GM18861 (cell line): Measurements from ENCODE around the gene LAMC1.

Experiments used
- ATAC-seq: cut with Tn5 transposase; IDR thresholded peaks from one replicate; pipeline ENCODE4 v1.9.1; 2021; ENCODE audit not compliant: unreplicated experiment

The LAMC1 gene

DNA sequence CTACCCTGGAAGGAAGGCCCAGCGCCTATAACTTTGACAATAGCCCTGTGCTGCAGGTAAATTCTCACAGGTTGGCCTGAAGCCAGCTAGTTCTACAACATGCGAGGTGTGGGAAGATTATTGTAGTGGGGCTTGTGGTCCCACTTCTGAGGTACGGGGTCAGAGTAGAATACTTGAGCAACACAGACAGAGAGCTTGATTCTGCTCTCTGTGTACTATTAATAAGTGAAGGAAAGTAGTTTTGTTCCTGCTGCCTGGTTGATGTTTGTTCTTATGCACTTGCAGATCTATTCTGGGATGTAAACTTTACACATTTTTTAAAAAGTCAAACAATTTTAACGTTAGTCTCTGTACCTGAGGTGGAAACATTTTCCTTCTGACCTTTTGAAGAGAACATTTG lies 80.4 kb downstream of the LAMC1 start:
- ATAC-seq: no peak

DNA sequence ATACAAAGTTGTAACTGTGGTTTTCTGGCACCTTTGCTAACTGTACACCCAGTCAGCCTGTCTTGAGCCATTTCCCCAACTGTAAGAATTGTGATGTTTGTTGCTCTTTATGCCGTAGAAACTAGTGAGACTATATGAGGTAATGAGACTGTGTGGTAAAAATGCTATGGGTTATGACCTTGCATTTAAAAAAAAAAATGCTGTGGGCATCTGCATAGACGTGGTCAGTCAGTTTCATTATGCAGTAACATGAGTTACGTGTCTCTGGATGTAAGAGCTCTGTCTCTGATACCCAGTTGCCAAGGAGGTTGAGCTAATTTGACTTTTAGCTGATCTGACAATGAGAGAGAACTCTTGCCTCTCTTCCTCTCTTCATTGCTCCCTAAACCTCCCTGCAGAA lies 82.2 kb downstream of the LAMC1 start:
- ATAC-seq: no peak

DNA sequence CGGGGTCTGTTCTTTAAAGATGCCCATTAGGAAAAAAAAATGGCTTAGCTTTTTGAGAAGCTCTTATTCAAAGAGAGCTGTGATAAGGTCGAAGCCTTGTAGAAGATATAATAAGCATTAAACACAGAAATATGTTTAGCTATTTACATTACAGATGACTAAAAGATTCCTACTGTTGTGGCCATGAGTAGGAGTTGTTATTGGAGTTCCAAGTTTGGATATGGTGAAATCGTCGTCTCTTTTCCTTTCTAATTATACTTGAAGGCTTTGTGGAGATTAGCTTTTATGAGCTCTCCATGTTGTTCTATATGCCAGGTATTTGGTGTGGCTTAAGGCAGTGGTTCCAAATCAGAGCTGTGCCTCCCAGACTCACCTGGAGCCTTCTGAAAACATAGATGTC lies 82.9 kb downstream of the LAMC1 start:
- no peak for ATAC-seq

DNA sequence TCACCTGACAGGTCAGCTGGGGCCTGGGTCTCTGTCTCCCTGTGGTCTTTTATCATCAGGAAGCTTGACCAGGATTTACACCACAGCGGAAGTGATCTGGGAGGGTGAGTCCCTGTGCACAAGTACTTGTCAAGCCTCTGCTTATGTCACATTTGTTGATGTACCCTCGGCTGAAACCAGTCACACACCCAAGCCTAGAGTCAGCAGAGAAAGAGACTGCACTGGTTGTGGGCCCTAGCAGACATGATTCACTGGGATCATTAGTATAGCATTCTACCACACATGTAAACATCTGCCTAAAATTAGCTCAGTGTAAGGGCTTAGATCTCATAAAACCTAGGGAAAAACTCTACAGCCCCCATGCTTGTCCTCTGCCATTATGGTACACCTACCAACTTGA lies 83.5 kb downstream of the LAMC1 start:
- ATAC-seq: no peak

DNA sequence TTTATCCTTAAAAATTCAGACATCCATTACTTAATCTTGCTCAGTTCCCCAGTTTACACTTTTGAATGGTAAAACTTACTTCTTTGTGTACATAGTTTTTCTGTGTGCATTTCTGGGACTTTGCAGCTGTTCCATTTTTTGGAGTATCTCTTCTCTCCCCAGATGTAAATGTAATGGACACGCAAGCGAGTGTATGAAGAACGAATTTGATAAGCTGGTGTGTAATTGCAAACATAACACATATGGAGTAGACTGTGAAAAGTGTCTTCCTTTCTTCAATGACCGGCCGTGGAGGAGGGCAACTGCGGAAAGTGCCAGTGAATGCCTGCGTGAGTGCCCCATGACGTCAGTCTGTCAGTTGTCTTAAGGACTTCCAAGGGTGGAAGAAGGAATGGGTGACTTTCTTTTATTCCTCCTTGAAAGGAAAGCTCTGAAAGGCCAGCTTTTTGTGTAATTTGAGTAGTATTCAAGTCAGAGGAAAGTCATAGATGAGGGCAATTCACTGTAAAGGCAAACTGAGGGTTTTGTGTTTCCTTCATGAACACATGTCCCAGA lies 87.2 kb downstream of the LAMC1 start:
- no peak for ATAC-seq

DNA sequence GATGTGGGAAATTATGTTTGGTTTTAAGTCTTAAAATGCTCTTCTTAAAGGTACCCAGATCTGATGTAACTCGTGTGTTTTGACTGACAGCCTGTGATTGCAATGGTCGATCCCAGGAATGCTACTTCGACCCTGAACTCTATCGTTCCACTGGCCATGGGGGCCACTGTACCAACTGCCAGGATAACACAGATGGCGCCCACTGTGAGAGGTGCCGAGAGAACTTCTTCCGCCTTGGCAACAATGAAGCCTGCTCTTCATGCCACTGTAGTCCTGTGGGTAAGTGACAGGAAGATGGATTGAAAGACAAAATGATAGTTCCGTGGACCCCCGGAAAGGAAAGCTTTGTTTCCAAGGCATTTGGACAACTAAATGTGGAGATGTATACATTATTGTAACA lies 91.2 kb downstream of the LAMC1 start:
- no peak for ATAC-seq

DNA sequence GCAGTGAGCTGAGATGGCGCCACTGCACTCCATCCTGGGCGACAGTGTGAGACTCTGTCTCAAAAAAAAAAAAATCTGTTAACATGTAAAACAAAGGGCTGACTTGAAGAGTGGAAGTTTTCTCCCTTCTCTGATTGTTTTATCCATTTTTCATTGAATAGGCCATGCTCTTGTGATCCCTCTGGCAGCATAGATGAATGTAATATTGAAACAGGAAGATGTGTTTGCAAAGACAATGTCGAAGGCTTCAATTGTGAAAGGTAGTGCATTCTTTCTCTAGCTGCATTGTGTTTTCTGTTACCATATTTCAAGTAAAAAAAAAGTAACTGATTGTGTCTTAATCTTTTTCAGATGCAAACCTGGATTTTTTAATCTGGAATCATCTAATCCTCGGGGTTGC lies 93.2 kb downstream of the LAMC1 start:
- ATAC-seq: no peak

DNA sequence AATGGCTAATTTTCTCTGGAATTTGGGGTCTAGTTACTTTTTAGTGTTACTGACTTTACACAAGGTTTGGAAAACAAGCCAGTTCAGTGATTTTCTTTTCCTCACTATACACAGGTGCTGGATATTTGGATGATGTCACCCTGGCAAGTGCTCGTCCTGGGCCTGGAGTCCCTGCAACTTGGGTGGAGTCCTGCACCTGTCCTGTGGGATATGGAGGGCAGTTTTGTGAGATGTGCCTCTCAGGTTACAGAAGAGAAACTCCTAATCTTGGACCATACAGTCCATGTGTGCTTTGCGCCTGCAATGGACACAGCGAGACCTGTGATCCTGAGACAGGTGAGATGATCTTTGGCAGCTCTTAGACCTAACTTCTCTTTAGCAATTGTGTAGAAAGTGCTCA lies 98.4 kb downstream of the LAMC1 start:
- ATAC-seq: no peak

DNA sequence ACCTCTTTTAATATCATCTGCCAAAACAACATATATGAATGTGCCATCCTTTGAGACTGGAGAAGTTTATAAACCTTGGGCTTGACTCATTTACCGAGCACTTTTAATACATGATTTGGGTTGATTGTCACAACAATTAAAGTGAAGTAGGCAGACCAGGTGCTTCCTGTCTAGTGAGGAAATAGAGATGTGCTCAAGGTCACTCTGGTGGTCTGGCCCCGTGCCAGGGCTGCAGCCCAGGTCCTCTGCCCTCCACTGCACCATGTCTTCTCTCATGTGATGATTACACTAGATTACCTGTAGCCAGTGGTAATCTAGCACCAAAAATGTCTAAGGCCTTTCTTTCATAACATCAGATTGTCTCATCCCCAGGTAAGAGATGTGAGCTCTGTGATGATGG lies 101.0 kb downstream of the LAMC1 start:
- ATAC-seq: no peak

DNA sequence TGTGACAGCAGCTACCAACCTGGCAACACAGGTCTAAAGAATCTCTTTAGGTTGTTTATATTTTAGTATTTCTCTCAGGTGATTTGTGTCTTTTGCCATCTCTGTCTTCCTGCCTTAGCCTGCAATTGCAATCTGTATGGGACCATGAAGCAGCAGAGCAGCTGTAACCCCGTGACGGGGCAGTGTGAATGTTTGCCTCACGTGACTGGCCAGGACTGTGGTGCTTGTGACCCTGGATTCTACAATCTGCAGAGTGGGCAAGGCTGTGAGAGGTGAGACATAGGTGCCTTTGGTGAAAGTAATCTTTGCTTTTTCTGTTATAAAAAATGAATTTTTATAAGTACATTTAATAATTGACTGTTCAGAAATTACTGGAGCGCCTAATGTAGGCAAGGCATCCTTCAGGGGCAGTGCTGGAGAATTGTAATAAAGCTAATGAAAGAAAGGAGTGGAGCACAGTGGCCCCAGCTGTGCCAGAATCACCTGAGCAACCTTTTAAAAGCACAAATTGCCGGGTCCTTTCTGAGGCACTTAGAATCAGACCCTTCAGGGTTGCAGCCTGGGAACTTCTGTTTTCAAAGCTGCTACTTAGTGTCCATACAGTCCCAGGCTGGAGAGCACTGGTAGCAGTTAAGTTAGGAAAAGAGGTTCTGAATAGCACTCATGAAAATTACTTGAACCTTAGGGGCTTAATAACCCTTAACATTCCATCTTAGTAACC lies 102.2 kb downstream of the LAMC1 start:
- ATAC-seq: no peak

DNA sequence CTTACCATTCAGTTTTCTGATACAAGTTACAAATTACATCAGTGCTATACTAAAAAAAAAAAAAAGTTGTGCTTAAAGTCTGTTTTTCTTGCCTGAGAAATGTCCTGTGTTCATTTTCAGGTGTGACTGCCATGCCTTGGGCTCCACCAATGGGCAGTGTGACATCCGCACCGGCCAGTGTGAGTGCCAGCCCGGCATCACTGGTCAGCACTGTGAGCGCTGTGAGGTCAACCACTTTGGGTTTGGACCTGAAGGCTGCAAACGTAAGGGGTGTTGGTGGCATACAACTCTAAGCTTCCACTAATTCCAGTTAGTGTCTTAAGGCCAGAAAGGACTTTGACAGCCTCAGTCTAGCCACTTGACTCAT lies 102.8 kb downstream of the LAMC1 start:
- no peak for ATAC-seq

DNA sequence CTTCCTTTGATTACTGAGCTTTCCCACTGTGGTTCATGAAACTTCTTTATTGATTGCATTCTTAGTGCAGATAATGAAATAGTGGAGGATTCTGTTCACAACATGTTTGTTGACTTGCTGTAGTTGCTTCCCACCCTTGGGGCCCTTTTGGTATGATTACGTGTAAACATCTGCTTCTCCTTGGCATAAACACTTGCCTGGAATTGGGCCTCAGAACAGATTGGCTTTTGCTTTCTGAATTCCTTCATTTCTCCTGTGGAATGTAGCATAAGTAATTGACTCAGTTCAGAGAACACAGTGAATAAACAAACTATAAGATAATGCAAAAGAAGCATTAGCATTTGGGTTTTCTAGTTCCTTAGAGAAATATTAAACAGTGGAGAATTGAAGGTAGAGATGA lies 103.3 kb downstream of the LAMC1 start:
- ATAC-seq: no peak

DNA sequence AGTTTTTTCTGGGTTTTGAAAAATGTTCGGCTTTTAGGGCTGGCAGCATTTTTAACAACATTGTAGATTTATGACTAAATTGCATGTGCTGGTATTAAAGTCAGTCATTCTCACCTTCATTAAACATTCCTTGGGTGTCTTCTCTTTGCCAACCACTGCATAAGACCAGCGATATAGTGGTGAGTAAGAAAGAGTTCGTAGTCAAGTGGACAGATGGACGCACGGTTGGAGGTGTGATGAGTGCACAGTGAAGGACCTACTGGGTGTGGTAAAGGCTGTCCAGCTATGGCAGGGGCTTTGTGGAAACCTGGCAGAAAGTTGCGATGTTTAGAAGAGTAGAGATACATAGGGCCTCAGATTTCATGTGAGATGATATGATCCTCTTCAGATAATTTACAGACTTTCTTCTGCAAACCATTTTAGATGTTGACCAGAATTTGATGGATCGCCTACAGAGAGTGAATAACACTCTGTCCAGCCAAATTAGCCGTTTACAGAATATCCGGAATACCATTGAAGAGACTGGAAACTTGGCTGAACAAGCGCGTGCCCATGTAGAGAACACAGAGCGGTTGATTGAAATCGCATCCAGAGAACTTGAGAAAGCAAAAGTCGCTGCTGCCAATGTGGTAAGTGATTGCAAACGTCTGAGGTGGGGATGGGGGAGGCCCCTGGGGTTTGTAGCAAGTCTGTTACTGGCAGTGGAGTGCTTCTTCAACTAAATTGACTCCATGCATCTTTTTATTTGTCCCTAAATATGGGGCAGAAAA lies 106.9 kb downstream of the LAMC1 start:
- no peak for ATAC-seq

DNA sequence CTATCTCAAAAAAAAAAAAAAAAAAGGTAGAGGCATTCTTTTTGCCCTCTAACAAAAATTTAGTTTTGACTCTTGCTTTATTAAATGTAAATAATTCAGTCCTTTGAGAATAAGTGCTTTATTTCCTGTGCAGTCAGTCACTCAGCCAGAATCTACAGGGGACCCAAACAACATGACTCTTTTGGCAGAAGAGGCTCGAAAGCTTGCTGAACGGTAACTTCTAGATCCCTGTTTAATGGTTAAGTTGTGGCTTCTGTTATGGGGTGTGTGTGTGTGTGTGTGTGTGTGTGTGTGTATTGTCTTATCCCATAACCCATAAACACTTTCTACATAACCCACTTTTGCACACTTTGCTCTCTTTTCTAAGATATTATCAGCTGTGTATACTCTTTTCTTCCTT lies 107.9 kb downstream of the LAMC1 start:
- no peak for ATAC-seq

DNA sequence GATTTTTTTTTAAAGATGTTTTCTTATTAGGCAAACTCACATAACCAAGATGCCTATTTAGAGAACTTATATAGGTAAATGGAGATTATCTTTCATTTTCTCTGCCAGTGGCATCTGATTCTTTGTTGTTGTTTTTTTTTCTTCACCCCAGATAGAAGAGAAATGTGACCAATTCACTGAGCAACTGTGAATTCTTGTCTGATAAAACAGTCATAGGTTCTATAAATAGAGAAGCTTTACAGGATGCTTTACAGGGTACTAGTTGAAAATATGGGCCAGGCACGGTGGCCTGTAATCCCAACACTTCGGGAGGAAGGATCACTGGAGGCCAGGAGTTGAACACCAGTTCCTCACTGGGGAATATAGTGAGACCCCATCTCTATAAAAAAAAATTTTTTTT lies 112.1 kb downstream of the LAMC1 start:
- no peak for ATAC-seq

DNA sequence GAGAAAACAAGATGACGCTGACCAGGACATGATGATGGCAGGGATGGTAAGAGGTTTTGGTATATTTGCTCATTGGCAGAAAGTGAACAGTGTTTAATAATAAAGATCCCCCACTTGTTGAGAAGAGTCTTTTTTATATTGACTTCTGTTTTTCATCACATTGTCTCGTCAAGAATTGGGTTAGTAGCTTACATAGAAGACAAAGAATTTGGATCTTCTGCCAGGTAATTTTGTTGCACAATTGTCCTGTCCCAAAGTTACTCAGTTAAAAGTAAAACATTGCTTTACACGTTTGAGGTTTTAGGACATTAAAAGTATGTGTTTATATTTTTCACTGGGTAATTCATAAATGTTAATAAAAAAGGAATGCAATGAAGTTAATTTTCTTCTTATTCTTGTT lies 114.6 kb downstream of the LAMC1 start:
- ATAC-seq: no peak

DNA sequence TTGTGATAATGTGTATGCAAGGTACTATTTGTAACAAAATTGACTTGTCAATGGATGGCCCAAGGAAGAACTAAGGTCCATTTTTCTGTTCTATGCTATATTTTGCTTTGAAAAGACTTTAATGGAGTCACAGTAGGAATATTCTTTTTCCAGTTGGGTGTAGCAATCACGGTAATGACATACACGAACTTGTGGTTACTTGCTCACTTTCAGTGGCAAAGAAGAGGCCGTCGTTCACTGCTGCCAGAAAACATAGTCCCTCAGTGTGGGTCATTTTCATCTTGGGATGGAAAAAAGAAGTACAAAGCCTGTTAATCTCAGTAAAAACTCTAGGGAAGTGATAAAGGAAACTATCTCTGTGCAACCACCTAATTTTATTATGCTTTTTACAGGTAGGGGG lies 115.1 kb downstream of the LAMC1 start:
- no peak for ATAC-seq

DNA sequence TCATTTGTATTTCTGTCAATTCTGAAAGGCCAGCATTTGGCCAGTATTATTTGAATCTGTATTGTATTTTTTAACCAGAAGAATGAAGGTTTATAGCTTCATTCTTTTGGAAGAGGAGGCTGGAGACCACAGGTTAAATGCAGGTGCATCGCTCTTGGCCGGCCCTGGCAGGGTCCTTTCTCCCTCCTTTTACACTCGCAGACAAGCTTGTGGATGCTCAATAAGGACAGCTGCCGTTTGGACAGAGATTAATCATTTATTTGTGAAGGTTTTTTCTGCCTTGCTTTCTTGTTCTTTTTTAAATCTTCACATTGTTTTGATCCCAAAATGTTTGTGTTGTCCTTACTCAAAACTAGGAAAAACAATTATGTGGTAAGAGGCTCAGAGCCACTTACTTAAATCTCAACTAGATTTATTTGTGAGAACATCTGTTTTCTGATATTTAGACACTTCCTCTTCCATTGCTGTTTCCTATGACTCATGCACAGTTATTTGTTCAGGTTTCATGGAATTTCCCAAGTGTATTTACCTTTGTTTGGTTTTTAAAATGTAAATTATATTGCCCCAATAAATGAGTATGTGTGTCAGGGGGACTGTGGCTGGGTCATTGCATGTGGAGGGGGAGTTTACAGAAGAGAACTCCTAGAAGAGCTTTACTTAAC lies 116.2 kb downstream of the LAMC1 start:
- ATAC-seq: no peak

DNA sequence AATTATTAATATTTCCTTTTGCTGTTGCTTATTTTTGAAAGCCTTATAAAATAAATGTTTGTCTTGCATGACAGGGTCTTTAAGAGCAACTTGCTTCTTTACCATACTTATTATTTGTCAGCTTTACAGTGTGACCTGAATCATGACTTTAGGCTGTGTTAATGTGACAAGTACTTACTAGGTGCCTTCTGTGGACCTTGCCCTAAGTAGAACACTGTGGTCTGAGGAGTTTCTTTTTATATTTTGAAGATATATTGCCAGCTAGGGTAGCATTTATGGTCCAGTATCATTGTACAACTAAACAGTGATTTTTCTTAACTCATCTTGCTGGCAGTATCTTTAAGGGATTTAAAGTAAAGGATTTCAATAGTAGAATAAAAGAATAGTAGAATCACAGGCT lies 117.4 kb downstream of the LAMC1 start:
- ATAC-seq: no peak

DNA sequence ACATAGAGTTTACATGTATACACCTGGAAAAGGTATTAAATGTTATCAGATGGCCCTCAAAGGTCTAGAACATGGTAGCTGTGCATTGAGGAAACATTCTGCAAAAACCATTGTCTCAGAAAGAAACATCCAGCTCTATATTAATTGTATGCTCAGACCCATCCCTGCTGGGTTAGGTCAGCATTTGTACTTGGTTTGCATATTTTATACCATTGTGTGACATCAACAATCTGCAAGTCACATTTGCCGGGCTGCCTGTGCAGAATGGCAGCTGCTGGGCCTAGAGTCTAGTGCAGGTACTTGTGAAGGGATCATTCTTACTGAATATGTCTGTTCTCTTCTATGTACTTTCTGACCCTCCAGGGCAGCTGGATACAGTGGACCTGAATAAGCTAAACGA lies 119.0 kb downstream of the LAMC1 start:
- ATAC-seq: no peak

DNA sequence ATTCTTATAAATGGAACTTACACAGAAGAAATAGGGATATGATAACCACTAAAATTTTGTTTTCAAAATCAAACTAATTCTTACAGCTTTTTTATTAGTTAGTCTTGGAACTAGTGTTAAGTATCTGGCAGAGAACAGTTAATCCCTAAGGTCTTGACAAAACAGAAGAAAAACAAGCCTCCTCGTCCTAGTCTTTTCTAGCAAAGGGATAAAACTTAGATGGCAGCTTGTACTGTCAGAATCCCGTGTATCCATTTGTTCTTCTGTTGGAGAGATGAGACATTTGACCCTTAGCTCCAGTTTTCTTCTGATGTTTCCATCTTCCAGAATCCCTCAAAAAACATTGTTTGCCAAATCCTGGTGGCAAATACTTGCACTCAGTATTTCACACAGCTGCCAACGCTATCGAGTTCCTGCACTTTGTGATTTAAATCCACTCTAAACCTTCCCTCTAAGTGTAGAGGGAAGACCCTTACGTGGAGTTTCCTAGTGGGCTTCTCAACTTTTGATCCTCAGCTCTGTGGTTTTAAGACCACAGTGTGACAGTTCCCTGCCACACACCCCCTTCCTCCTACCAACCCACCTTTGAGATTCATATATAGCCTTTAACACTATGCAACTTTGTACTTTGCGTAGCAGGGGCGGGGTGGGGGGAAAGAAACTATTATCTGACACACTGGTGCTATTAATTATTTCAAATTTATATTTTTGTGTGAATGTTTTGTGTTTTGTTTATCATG lies 120.5 kb downstream of the LAMC1 start:
- ATAC-seq: no peak
